ENCODE measurements around the gene ERMP1. TPM values are rescaled to one million over a fixed set of nuclear protein-coding genes. Genes with fewer than 3 reads are reported as not detected.

Gene ERMP1
- polyA plus RNA-seq, 3 donors, result 56.1 to 62.1 (median 56.8) TPM

DNA sequence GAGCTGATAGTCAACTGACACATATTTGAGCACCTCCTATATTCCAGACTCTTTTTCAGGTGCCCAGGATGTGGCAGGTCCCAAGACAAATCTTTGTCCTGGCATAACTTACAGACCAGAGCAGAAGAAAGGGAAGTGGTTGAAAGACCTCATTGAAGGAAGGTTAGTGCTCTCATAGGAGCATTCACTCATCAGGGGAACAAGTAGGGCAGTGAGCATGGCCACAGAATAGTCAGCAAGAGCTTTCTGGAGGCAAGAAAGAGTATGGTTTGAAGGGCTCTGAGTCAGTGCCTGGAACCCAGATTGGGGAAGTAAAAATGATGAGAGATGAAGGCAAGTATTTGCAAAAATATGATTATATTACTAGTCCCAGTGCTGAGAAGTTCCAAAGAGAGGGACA lies 25.0 kb upstream of the ERMP1 start:
- no peak for DNase-seq (ENCODE audit: low read depth in 3 of 3, low spot score in 2 of 3)

DNA sequence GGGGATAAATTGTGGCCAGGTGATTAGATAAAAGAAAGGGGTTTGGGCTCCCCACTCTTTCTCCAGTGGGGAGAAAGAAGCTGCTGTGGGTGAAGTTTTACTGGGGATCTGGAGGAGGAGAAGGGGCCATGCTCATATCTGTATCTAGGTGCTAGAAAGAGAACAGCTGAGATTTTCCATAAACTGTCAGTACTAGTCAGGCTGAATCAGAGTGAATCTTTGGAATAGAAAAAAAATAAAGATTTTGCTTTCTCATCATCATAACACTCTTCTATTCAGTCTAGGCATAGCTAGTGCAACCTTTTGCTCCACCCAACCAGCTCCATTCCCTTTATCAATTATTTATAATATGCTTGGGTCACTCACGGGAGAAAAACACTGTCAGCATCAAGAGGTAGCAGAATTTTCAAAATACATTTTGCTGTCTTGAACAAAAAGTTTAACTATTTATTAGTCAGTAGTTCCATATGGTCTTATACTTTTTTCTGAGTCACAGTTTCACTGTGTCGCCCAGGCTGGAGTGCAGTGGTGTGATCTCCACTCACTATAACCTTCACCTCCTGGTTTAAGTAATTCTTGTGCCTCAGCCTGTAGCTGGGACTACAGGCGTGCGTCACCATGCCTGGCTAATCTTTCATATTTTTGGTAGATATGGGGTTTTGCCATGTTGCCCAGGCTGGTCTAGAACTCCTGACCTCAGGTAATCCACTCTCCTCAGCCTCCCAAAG lies 21.3 kb upstream of the ERMP1 start:
- no peak for DNase-seq (ENCODE audit: low read depth in 3 of 3, low spot score in 2 of 3)

- DNase-seq (ENCODE audit: low read depth in 3 of 3, low spot score in 2 of 3), result no peak
Measured at GRCh38 chr9:5853617-5854016, 20.7 kb upstream of the ERMP1 start.

- no peak for DNase-seq (ENCODE audit: low read depth in 3 of 3, low spot score in 2 of 3)
Measured at GRCh38 chr9:5852987-5853386, 20.1 kb upstream of the ERMP1 start.

GRCh38 chr9:5851445-5851844 lies 18.5 kb upstream of the ERMP1 start:
- no peak for DNase-seq (ENCODE audit: low read depth in 3 of 3, low spot score in 2 of 3)

DNA sequence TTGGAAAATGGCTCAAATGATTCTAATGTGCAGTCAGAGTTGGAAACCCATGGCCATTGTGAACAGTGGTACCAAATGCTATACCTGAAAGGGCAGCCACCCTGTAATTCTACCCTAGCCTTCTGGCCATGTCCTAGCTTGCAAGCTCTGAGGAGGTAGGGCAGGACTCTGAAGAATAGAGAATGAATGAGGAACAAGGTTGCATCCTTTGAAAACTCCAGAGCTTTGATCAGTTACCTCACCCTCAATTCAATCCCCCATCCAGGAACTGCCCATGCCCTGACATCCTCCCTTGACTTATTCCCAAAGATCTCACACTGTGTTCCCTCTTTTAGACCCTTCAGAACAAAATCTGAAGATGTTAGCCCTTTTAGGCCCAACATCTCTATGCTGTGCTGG lies 17.8 kb upstream of the ERMP1 start:
- no peak for DNase-seq (ENCODE audit: low read depth in 3 of 3, low spot score in 2 of 3)

DNA sequence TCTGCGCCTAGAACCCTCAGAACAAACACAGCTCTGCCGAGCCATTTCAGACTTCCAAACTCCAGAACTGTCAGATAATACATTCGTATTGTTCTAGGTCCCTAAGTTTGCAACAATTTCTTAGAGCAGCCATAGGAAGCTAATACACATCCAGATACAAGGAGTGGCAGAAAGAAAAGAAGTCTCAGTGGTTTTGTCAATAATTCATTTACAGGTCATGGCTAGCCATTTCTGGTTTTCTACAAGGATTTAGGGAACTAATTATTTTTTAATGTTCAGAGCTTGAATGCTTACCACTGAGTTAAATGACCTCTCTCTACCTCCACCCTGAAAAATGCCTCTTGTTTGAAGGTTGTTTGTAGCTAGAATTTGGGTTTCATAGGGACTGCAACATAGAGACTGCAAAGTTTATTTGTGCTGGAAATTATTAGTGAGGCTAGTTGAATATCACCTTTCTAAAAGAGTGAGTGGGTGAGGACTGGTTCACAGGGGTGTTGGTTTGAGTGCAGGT lies 15.5 kb upstream of the ERMP1 start:
- no peak for DNase-seq (ENCODE audit: low read depth in 3 of 3, low spot score in 2 of 3)

DNA sequence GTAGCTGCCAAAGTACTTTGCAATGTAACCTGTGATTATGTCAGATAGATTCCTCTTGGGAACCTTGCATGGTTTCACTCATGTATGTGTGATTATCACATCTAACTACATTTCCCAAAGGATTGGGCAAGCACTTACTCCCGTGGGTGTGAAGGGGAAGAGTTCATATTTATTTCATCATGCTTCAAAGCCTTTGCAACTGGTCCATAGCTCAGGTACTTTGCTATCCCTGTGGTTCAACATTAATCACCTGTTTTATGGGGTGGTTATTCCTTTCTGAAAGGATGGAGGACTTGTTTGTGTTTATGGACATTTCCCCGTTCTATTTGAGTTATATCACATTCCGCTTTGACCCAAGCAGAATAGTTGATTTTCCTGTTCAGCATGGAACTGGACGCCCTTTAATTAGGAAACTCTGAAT lies 13.6 kb upstream of the ERMP1 start:
- DNase-seq (ENCODE audit: low read depth in 3 of 3, low spot score in 2 of 3), result no peak

DNA sequence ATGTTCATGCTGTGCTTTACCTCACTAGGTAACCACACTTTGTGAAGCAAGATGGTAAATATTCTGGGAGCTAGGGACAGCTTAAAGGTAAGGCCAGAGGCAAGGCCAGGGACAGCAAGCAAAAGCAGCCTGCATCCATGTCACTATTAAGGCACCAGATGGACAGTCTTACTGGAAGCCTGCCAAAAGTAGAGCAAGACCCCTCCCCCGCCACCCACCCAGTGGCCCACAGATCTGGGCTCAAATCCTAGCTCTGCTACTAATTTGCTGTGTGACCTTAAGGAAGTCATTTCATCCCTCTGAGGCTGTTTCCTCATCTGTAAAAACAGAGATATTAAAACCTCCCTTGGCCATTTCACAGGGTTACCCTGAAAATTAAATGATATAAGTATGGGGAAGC lies 13.2 kb upstream of the ERMP1 start:
- no peak for DNase-seq (ENCODE audit: low read depth in 3 of 3, low spot score in 2 of 3)

DNA sequence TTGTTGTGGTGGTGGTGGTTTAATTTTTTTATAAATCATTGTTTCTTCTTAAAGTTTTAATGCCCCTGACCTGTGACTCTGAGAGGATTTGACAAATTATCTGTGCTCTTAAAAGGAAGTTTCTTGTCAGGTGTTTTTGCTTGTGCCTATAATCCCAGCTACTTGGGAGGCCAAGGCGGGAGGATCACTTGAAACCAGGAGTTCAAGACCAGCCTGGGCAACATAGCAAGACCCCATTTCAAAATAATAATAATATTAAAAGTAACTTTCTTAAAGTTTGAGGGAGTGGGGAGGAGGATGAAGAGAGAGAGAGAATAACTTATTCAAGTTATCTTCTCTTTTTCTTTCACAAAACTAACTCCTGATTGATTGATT lies 12.2 kb upstream of the ERMP1 start:
- DNase-seq (ENCODE audit: low read depth in 3 of 3, low spot score in 2 of 3), result no peak

DNA sequence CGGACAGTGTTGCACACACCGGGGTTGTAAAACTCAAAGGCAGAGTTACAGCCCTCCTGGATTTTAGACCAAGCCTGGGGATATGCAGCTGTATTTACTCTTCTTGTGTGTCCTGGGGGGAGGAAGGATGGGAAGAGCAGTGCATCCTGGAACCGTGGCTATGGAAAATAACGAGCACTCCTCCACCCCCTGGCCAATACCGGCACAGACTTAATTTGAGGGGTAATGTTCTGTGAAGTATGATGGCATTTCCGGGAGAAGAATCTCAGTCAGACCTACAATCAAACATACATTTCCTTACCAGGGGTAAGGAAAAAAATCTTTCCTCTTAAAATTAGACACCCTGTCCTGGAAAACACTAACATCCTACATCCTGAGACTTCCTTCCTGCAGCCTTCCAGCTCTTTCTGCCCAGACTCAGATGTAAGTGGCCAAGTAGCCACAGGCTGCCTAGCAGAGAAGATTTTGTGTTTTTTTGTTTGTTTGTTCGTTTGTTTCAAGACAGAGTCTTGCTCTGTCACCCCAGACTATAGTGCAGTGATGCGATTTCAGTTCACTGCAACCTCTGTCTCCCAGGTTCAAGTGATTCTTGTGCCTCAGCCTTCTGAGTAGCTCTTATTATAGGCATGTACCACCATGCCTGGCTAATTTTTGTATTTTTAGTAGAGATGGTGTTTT lies 11.0 kb upstream of the ERMP1 start:
- peak in 2 of 3 donors; percentile 61 to 65 for DNase-seq (ENCODE audit: low read depth in 3 of 3, low spot score in 2 of 3)

DNA sequence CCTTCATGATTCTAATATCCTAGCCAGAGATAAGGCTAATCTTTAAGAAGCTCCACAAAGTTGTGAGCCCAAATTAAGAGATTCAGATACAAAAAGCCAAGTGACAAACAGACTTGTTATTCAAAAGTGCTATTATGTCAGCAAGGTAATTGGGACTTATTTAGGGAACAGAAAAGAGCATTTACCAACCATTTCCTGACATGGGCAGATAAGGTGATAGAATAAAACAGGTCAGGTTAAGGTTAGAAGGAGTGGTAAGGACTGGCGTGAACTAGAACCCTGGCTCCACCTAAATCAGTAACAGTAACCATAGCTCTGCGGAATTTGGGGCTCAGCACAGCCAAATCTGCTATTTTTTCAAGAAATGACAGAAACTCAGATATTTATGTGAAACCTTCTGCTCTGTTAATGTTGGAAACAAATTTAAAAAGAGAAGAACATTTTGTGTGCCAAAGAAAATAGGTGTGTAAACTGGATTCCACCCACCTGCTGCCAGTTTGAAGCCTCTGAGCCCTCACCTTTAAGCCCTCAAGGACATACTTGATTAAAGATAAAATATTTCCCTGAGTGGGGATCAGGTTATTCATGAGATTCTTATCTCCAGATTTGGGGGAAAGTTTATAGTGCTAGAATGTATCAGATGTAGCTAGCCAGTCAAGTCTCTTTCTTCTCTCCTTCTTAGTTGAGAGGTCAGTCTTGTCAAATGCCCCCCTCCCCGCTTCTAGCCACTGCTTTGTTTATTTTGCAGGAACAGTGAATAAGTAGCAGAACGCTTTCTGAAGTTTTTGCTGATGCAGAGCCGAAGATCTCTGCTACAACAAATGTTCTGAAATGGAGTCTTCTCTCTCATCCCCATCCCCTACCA lies 10.2 kb upstream of the ERMP1 start:
- DNase-seq (ENCODE audit: low read depth in 3 of 3, low spot score in 2 of 3), result no peak

DNA sequence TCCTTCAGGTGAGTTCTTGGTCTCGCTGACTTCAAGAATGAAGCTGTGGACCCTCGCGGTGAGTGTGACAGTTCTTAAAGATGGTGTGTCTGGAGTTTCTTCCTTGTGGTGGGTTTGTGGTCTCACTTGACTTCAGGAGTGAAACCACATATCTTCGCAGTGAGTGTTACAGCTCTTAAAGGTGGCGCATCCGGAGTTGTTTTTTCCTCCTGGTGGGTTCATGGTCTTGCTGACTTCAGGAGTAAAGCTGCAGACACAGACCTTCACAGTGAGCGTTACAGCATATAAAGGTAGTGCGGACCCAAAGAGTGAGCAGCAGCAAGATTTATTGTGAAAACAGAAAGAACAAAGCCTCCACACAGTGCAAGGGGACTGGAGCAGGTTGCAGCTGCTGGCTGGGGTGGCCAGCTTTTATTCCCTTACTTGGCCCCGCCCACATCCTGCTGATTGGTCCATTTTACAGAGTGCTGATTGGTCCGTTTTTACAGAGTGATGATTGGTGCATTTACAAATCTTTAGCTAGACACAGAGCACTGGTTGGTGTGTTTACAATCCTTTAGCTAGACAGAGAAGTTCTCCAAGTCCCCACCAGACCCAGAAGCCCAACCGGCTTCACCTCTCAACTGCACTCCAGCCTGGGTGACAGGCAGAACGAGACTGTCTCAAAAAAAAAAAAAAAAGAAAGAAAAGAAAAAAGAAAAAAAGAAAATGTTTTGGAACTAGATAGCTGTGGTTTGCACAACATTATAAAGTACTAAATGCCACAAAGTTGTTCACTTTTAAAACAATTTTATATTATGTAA lies 9.1 kb upstream of the ERMP1 start:
- no peak for DNase-seq (ENCODE audit: low read depth in 3 of 3, low spot score in 2 of 3)

GRCh38 chr9:5840788-5841187 lies 7.9 kb upstream of the ERMP1 start:
- no peak for DNase-seq (ENCODE audit: low read depth in 3 of 3, low spot score in 2 of 3)

DNA sequence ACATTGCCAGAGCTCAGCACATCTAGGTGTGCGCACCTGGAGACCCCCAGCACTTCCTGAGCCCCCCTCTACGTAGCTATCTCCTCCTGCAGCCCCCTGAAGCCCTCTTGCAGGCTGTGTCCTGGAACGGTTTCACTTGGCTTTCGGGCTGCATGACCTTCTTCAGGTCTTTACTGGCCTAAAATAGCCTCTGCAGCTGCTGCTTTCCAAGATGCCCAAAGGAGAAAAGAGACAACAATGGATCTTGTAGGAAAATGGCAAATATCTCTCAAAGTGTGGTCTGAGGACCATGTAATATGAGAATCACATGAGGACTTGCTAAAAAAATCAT lies 6.6 kb upstream of the ERMP1 start:
- no peak for DNase-seq (ENCODE audit: low read depth in 3 of 3, low spot score in 2 of 3)

DNA sequence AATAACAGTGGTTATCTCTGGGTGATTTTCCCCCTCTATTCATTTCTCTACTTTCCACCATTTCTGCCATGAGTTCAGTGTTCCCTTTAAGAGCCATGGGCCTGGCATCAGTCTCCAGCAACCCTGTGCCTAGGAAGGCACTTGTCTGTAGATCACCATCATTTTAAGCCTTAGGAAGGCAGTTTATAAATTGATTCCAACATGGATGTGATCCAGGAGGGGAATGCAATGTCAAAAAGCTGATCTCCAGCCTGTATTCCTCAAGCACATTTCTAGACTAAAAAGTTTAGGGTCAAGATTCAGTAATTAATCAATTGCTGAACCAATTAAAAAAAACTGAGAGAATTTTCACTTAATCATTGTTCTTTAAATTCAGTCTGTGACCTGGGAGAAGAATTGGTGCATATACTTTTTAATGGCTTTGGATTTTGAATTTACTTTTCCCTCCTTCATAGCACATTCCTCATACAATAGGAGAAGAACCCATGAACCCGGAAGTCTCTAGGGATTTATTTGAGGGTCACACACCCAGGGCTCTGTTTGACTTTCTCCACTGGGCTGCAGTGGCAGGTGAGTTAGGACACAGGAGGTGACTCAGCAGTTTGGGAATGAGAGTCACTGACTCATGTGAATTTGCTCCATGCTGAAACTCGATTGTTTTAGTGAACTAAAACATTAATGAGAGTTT lies 6.1 kb upstream of the ERMP1 start:
- no peak for DNase-seq (ENCODE audit: low read depth in 3 of 3, low spot score in 2 of 3)

DNA sequence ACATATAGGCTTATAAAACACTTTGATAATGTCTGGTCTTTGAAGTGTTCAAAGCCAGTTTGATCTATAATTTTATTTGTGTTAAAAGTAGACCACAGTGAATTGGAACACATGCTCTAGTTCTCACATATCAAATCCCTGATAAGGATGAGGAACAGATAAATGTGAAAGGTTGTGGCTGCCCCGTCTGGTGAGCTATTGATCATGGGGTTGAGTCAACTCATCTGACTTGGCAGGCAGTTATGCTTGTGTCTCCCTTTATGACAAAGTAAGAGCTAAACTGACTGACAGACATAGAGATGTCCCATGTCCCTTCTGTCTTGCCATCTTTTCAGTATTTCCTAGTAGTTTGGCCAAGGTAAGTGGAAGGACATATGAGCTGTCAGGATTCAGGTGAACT lies 2.9 kb upstream of the ERMP1 start:
- DNase-seq (ENCODE audit: low read depth in 3 of 3, low spot score in 2 of 3), result no peak

DNA sequence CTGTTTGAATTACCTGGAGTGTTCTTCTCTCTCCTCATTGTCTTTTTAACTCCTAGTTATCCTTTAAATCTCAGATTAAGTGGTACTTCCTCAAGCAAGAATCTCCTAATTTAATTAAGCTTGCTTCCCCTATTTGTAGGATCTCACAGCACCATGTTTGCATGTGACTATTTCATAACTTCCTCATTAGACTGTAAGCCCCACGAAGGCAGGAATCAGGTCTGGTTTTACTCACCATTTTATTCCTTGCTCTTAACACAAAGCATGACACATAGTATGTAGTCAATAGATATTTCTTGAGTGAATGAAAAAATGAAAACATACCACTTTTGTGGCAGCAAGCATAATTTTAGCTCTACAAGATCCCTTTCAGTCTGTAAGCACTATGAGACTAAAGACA lies 1.3 kb upstream of the ERMP1 start:
- no peak for DNase-seq (ENCODE audit: low read depth in 3 of 3, low spot score in 2 of 3)

- no peak for DNase-seq (ENCODE audit: low read depth in 3 of 3, low spot score in 2 of 3)
Measured at GRCh38 chr9:5832071-5832537, 813 bp downstream of the ERMP1 start.
